GM21390 (cell line): Measurements from ENCODE around the gene TAF4.
"Not testable (repeated sequence)": the region's sequence is repeated elsewhere in the genome, so short reads cannot be mapped to it uniquely, and the experiment has no call there.

Source experiments
- ATAC-seq: cut with Tn5 transposase; IDR thresholded peaks from one replicate; pipeline ENCODE4 v1.9.1; 2021; ENCODE audit not compliant: unreplicated experiment

Gene TAF4

DNA sequence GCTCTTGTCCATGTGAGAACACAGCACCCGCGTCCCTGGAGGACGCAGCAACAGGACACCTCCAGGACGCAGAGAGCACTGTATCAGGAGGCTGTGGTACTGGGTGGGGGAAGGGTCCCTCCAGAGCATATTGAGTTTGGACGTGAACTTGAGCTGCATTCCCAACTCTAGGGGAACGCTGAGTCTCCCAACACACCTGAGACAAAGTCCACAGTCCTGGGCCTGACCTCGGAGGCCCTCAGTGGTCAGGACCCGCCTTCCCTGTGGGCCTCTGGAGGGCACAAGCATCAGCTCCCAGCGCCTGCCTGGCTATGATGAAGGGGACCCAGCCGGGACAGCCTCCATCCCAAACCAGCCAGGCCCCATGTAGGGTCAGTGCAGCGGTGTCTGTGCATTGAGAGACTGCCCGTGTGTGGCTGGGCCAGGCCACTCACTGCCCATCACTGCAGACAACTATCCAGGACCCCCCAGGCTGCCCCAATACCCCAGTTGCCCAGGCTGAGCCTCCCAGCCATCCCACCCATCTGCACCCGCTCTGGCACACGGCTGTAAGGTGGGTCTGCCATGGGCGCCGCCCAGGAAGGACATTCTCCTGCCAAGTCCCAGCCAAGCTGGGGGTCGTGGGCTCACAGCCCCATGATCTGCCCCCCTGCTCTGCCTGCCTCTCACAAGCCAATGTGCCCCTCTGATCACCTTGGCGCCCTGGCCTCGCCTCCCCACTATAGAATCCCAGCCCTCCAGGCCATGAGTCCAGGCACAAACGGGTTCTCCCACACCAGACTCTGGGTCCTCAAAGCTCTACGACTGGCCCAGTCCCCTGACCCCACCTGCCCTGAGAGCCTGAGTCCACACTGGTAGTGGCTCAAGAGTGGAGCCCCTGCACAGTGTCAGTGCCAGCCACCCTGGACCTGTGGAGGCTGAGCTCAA, 115.7 kb downstream of the TAF4 start:
- no peak for ATAC-seq

GRCh38 chr20:61949363-61949713, 116.3 kb downstream of the TAF4 start:
- no peak for ATAC-seq

DNA sequence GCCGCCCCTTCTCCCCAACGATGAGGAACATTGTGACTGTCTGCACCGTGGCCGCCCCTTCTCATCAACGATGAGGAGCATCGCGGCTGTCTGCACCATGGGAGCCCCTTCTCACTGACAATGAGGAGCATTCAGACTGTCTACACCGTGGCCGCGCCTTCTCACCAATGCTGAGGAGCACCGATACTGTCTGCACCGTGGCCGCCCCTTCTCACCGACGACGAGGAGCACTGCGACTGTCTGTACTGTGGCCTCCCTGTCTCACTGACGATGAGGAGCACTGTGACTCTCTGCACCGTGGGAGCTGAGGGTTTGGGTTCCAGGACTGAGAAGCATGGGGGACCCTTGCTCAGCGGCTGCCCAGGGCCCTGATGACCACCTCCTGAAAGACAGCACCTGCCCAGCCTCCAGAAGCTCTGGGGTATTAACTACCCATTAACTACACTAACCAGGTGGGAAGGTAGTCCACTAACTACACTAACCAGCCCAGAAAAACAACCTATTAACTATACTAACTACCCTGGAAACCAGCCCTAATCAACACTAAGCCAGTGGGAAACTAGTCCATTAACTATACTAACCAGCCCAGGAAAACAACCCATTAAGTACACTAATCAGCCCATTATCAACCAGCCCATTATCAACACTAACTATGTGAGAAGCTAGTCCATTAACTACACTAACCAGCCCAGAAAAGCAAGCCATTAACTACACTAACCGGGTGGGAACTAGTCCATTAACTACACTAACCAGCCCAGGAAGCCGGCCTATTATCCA, 116.9 kb downstream of the TAF4 start:
- no peak for ATAC-seq

DNA sequence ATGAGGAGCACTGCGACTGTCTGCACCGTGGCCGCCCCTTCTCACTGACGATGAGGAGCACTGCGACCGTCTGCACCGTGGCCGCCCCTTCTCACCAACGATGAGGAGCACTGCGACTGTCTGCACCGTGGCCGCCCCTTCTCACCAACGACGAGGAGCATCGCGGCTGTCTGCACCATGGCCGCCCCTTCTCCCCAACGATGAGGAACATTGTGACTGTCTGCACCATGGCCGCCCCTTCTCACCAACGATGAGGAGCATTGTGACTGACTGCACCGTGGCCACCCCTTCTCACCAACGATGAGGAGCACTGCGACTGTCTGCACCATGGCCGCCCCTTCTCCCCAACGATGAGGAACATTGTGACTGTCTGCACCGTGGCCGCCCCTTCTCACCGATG, 117.6 kb downstream of the TAF4 start:
- not testable (repeated sequence) for ATAC-seq

DNA sequence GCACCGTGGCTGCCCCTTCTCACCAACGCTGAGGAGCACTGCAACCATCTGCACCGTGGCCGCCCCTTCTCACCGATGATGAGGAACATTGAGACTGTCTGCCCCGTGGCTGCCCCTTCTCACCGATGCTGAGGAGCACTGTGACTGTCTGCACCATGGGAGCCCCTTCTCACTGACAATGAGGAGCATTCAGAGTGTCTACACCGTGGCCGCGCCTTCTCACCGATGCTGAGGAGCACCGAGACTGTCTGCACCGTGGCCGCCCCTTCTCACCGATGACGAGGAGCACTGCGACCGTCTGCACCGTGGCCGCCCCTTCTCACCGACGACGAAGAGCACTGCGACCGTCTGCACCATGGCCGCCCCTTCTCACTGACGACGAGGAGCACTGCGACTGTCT, 120.2 kb downstream of the TAF4 start:
- not testable (repeated sequence) for ATAC-seq

DNA sequence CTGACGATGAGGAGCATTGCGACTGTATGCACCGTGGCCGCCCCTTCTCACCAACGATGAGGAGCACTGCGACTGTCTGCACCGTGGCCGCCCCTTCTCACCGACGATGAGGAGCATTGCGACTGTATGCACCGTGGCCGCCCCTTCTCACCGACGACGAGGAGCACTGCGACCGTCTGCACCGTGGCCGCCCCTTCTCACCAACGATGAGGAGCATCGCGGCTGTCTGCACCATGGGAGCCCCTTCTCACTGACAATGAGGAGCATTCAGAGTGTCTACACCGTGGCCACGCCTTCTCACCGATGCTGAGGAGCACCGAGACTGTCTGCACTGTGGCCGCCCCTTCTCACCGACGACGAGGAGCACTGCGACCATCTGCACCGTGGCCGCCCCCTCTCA, 120.7 kb downstream of the TAF4 start:
- not testable (repeated sequence) for ATAC-seq

DNA sequence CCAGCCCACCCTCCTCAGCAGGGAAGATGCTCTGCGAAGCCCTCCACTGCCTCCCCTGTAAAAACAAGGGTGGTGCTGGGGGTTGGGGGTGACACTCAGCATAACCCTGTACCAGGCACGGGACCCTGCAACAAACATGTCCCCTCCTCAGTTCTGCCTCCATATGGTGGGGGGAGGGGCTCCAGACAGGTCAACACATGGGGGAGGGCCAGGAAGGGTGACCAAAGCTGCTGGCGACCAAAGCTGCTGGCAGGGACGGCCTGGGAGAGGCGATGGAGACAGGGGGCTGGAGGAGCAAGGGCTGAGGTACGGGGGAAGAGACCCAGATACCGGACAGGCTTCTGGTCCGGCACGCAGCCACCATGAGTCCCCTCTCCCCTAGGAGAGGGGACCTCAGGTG, 123.2 kb downstream of the TAF4 start:
- ATAC-seq, result no peak

DNA sequence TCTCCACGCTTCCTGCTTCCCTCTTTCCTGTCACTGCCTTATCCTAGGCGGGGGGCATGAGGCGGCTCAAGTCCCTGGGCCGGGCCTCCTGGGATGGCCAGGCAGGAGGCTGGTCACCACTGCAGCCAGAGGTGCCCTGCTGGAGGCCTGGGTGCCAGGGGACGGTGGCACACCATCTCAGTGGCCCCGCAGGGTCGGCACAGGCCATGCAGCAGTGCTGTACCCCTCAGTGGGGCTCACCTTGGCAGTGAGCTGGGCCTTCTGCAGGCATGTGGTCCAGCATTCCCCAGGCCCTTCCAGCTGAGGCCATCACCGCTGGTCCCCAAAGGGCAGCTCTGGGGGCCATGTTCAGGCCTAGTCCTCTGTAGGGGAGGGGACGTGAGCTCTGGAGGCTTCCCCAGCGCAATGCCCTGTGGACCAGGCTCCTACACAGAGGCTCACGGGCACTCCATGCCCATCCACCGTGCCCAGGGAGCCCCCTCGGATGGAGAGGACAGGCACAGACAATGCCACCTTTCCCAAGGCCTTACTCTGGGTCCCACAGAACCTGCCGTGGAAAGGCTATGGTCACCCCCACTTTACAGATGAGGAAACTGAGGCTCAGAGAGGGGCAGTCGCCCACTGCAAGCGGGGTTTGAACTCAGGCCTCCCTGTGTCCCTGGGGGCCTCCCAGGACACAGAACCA, 123.8 kb downstream of the TAF4 start:
- no peak for ATAC-seq

GRCh38 chr20:61940976-61941720, 124.5 kb downstream of the TAF4 start:
- no peak for ATAC-seq

DNA sequence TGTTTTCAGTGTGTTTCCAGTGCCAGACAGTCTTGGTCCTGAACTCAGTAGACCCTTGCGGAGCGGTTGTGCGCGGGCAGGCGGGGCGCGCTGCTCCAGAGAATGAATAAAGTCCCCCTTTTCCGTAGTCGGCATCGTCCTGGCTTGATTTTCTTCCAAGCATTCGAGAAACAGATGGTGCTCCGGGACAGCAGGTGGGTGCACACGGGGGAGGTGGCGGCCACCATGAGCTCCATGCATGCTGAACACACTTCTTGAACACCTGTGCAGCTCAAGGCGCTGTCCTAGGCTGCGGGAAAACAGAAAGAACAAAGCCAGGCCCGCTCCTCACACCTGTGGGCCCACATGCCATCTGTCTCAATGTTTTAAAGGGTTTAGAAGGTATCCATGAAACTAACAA, 125.2 kb downstream of the TAF4 start:
- no peak for ATAC-seq

GRCh38 chr20:61939691-61940360, 125.9 kb downstream of the TAF4 start:
- ATAC-seq, result no peak

DNA sequence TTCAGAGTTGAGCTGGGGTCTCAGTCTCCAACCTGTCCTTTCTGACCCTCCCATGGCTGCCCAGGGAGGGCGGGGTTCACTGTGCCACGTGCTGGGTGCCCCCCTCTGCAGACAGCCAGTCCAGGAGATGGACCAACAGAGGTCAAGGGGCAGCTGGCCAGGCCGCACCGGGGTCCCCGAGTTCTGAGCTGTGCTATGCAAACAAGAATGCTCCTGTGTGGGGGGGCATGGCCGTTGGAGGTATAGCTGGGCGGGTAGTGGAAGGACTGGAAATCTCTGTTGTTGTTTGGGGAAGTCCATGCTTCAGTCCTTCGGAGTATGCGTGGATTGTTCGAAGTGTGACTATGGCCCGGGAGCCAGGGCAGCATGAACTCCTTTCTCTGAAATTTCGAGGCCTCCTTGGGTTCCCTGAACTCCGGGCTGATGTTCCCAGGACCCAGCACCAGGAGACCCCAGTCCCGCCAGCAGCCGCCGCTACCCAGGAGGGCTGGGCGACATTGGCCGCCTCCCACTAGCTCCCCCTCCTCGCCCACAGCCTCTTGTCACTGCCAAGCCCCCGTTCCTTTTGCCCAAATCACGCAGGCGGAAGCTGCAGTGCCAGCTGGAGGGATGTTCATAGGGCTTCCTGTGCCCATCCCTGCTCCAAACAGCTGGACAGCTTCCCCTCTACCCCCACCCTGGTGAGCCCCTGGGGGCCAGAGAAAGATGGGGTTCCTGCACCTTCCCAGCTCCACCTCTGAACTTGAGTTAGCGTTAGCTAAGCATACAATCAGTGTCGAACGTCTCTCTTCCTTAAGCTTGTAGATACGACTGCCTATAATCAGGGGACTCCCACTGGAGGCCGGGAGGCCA, 126.6 kb downstream of the TAF4 start:
- no peak for ATAC-seq

GRCh38 chr20:61937963-61938838, 127.5 kb downstream of the TAF4 start:
- no peak for ATAC-seq

DNA sequence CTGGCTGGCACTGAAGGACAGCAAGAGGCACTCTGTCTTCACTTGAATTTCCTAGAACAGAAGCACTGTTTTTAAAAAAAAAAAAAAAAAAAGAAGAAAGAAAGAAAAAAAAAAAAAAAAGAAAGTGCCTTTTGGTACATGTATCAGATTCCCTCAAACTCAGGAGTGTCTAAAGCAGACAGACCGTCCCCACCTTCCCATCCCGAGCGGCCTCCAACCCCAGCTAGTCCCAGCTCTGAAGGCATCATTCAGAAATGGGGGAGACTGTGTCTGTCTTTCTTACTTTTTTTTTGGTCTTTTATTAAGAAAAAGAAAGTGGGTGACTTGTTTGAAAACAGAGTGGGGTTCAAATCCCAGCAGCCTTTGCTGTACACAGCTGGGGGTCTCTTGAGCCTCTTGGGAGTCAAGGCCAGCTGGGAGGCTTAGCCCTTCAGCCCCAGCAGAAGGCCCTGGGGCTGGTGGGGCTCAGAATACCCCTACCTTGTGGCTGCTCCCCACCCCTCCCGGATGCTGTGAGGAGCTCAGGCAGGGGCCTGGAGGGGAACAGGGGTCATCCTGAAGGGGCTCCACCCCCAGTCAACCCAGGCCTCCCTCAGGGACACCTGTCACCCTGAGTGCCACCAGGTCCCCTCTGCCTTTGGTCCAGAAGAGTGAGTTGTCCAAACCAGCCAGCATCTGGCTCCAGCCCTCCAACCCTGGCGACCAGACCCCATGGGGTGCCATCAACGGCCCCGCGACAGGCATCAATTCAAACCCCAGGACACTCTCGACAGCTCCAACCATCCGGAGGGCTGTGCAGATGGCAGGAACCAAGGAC, 128.3 kb downstream of the TAF4 start:
- no peak for ATAC-seq

GRCh38 chr20:61936701-61937131, 129.0 kb downstream of the TAF4 start:
- ATAC-seq, result no peak

DNA sequence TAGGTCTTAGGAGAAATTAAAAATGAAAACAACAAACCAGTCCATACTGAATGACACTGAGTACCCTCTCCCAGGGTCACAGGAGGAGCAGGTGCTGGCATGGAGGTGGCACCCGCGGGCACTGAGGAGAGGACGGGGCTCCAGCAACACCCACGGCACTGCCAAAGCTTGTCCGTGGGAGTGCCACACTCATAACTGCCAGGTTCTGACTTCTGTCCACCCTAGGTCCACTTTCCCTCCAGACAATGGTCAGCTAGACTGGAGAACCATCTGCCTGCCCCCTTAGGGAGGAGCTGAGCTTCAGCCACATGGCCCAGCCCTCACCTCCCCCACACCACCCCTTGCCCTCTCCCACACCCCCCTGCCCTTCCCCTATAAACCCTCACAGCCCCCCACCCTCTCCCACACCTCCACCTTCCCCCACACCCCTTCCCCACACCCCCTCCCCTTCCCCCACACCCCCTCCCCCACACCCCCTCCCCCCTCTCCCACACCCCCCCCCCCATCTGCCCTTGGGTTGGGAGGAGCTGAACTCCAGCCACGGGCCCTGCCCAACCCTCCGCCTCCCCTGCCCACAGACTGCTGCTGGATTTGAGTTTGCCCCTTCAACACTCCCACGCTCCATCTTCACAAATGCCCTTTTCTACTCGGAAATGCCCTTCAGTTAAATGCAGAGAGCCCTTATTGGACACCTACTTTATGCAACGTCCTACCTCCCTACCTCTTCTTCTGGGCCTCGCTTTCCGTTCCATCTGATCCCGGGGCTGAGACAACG, 129.6 kb downstream of the TAF4 start:
- ATAC-seq, result no peak
